DMS53 treated with DMSO at 0.1 percent for 48 hours (cell line): ENCODE results near the gene AOAH.
"Not testable (repeated sequence)": the region's sequence is repeated elsewhere in the genome, so short reads cannot be mapped to it uniquely, and the experiment has no call there.

ENCODE experiments used
- DNase-seq: peaks from one replicate; lab custom pipeline; 2025; ENCODE audit not compliant: unreplicated experiment; lab: John Stamatoyannopoulos, UW

The AOAH gene

GRCh38 chr7:36475011-36475342 is 249.3 kb downstream of the AOAH start:
- DNase-seq = no peak

GRCh38 chr7:36474283-36475010 is 249.8 kb downstream of the AOAH start:
- no peak for DNase-seq

- DNase-seq = peak; percentile 30
These were observed 250.6 kb downstream of the AOAH start for GRCh38 chr7:36473454-36474282.

DNA sequence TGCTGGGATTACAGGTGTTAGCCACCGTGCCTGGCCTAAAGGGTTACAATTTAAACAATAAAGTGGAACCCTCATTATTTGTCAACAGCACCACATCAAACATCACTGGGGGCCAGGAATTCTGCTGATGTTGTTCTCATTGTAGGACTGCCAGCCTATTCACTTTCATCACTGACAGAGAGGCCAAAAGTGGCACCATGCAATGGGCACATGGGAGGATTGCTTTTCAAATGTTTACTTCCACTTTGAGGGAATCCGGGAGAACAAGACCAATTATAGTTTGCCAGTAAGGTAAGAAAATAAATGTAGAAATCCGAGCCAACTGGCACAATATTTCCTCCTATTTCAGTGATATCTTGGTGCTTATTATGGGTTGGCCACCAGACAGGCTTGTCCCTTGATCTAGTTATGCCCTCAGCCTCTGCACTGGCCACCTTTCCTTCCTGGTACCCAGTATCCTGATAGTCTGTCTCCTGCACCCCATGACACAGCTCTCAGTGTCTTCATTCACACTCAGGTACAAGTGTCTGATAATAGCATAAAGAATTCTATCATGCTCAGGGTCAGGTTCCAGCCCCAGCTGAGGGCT is 252.1 kb downstream of the AOAH start:
- no peak for DNase-seq

DNA sequence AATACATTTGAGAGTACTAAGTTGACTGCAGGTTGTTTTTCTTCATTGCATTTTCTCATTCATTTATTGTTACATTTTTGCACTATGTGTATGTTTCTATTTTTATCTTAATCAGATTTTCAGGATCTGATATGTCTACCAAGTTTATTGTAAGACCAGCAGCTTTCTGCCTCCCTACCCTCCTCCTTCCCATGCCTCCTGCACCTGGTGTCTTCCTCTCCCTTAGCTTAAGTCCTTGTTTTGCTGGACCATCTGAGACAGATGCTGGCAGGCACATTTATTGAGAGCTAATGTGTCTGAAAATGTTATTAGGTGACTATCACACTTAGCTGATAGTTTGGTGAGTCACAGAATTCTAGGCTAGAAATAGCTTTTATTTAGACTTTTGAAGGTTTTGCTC is 255.1 kb downstream of the AOAH start:
- DNase-seq = no peak

DNA sequence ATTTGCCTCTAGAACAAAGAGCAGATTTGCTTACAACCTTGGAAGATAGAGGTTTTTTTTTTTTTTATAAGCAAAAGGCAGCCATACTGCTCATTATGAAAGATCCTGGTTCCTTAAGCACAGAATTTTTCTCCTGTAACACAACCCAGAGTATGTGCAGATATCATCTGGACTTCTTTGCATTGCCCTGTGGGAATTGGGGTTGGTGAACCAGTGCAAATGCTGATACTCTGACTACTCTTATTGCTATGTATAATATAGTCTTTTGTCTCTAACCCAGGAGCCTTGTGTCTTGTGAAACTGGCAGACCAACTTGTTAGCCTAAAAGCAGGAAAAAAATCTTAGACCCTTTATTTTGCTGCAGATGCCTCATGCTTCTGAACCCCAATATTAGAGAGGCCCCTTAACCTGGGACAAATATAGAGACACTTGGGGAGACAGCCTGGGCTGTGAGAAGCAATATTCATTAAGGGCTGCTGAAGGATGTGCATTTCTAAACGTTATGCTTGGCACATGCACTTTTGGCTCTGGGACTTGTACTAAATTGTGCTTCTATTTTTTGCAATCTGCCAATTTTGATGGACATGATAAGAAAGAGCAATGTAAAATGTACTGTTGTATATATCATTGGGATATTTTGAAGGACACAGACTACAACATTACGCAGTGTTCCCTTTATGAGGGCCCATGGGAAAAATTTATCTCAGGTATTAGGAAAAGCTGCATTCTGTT is 255.8 kb downstream of the AOAH start:
- DNase-seq = no peak

DNA sequence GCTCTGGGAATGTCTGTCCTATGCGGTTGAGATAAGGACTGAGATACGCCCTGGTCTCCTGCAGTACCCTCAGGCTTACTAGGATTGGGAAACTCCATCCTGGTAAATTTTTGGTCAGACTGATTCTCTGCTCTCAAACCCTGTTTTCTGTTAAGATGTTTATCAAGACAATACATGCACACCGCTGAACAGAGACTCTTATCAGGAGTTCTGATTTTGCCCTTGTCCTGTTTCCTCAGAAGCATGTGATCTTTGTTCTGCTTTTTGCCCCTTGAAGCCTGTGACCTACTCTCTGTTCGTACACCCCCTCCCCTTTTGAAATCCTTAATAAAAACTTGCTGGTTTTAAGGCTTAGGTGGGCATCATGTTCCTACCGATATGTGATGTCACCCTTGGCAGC is 258.3 kb downstream of the AOAH start:
- not testable (repeated sequence) for DNase-seq

DNA sequence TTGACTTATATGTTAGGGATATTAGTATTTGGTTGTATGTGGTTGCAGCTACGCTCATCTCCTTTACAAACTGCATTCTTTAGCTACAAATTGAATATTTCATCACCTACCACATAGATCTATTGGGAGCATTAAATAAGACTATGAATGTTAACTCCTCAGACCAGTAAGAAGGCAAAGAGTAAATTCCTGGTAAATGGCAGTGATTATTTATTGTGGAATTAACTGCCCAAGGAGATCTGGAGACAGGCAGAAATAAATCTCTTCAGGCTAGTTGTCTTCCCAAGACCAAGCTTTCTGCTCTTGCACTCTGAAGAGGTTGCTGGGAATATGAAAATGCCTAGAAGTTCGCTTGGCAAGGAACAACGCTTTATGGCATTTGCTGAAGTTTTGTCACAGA is 260.0 kb downstream of the AOAH start:
- no peak for DNase-seq
